HG02840 (cell line): ENCODE measurements around the gene ING5.
"Not testable (repeated sequence)": the region's sequence is repeated elsewhere in the genome, so short reads cannot be mapped to it uniquely, and the experiment has no call there.

Source experiments
- ATAC-seq: cut with Tn5 transposase; IDR thresholded peaks from one replicate; pipeline ENCODE4 v1.9.1; 2021; ENCODE audit warnings: mild to moderate bottlenecking, moderate library complexity, moderate number of reproducible peaks; ENCODE audit not compliant: unreplicated experiment, low FRiP score

The ING5 gene

GRCh38 chr2:241703032-241703604, 1.3 kb downstream of the ING5 start:
- no peak for ATAC-seq

GRCh38 chr2:241706537-241706936, 4.7 kb downstream of the ING5 start:
- no peak for ATAC-seq

GRCh38 chr2:241708879-241709278, 7.0 kb downstream of the ING5 start:
- no peak for ATAC-seq

- no peak for ATAC-seq
Observed at GRCh38 chr2:241719093-241719492, 17.3 kb downstream of the ING5 start.

- no peak for ATAC-seq
Observed at GRCh38 chr2:241720099-241720498, 18.3 kb downstream of the ING5 start.

GRCh38 chr2:241720560-241720959, 18.7 kb downstream of the ING5 start:
- no peak for ATAC-seq

- ATAC-seq: no peak
Observed at GRCh38 chr2:241721852-241722251, 20.0 kb downstream of the ING5 start.

GRCh38 chr2:241722896-241723454, 21.1 kb downstream of the ING5 start:
- no peak for ATAC-seq

- ATAC-seq: no peak
Observed at GRCh38 chr2:241724259-241724974, 22.6 kb downstream of the ING5 start.

GRCh38 chr2:241724975-241725870, 23.4 kb downstream of the ING5 start:
- ATAC-seq: no peak

GRCh38 chr2:241726459-241726858, 24.6 kb downstream of the ING5 start:
- ATAC-seq: no peak

- ATAC-seq: no peak
Observed at GRCh38 chr2:241728000-241728399, 26.2 kb downstream of the ING5 start.

- ATAC-seq: no peak
Observed at GRCh38 chr2:241728627-241729026, 26.8 kb downstream of the ING5 start.

GRCh38 chr2:241729868-241730267, 28.0 kb downstream of the ING5 start:
- ATAC-seq: no peak

GRCh38 chr2:241730671-241731293, 28.9 kb downstream of the ING5 start:
- no peak for ATAC-seq

GRCh38 chr2:241732513-241733186, 30.8 kb downstream of the ING5 start:
- ATAC-seq: not testable (repeated sequence)

- ATAC-seq: no peak
Observed at GRCh38 chr2:241733391-241734207, 31.8 kb downstream of the ING5 start.

GRCh38 chr2:241734208-241734466, 32.3 kb downstream of the ING5 start:
- ATAC-seq: no peak

GRCh38 chr2:241734467-241735208, 32.8 kb downstream of the ING5 start, which contains the start of gene D2HGDH:
TSS of gene D2HGDH (plus strand) at chr2:241734630. CDS start at chr2:241735225, 595 bp downstream.
- ATAC-seq: peak; percentile 77
